Inflammatory macrophage treated with lipopolysaccharide for 1 hour (primary cell): Measurements from ENCODE around the gene MMP19.
A peak's percentile ranks its signal among the peaks of the same experiment; 100 is the strongest.
"Not testable (repeated sequence)": the region's sequence is repeated elsewhere in the genome, so short reads cannot be mapped to it uniquely, and the experiment has no call there.

Source experiments
- DNase-seq, 2 donors: peaks; one replicate each; pipeline ENCODE4 v3.0.0-alpha.2; 2020 to 2022

The MMP19 gene

DNA sequence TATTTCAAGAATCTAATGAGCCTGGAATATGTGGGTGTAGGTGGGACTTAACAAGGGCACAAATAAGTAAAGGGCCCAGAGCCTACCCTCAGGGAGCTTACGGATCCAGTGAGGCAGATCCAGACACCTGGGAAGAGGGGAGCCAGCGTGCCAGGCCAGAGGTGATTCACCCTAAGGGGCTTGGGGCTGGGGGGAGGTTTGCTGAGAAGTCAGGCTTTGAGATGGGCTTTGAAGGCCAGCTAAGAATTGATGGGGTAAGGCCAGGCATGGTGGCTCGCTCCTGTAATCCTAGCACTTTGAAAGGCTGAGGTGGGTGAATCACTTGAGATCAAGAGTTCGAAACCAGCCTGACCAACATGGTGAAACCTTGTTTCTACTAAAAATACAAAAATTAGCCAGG, 695 bp upstream of the MMP19 start:
- no peak for DNase-seq

DNA sequence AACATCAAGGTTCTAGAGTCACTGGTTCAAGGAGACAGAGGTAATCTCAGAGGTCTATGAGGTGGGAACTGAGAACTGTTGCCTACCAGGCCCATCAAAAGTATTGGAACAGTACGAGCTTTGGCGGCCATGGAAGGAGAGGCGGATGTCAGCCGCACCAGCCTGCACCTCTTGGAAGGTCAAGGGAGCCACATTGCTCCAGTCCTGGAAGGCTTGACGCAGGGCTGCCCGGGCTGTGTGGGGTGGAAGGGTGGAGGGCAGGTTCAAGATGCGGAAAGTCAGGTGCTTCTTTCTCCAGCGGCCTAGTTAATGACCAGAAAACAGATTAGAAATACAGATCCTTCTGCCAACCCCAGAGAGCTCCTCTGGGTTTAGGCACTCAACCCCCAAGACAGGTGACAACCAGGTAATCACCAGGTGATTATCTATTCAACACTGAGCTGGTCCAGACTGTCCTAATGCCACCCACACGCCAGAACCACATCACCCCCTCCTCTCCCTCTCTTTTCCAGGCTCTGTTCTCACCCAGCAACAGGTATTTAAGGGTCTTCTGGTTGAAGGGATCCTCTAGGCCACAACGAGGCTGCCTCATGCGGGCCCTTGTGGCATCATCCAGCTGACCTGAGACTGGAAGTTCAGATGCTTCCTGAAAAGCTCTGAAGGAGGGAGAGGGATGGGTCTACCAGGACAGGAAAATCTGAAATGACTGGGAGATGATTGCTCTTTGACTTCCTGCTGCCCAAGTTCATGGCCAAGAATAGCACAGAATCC, 2.0 kb downstream of the MMP19 start:
- DNase-seq, result no peak

DNA sequence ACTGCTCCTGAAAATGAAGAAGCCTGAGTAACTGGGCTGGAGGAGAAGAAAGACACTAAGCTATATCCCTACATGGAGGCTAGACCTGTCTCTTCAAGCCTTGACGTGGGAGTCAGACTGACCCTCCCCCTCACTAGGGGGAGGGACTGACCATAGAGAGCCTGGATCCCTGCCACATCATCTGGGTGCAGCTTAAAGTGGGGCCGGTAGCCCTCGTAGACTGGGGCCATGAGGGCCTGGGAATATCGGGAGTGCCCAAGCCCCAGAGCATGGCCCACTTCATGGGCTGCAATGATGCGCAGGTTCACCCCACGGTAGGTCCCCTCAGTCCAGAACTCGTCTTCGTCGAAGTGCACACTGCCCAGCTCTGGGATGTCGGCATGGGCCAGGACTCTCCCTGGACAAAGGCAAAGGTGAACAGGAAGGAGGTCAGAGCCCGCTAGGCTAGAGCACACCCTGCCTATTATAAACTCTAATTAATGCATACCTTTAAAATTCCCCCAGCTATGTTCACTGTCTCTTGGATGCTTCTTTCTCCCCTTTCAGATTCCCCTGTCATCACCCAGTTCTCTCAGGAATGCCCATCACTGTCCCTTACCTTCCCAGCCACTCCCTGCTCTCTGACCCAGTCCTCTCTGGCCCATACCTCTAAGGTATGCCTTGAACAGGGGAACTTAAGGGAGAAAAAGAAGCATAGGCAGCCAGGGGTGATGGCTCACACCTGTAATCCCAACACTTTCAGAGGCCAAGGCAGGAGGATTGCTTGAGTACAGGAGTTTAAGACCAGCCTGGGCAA, 3.2 kb downstream of the MMP19 start:
- DNase-seq, result no peak

DNA sequence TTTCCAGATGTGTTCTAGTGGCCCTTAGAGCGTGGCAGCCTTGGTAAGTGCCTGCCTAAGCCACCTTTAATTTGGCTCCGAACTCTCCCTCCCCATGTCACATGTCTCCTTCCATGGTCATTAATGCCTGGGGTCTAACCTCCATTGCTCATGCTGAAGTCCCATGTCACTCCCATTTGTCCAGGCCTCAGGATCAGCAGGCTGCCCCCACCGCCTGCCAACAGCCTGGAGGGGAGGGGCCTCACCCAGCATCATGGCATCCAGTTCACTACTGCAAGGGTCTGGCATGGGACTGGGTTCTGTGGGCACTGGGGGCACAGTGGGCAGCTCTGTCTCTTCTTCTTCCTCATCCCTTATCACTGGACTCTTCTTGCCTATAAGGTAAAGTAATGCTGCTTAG, 4.4 kb downstream of the MMP19 start:
- no peak for DNase-seq

DNA sequence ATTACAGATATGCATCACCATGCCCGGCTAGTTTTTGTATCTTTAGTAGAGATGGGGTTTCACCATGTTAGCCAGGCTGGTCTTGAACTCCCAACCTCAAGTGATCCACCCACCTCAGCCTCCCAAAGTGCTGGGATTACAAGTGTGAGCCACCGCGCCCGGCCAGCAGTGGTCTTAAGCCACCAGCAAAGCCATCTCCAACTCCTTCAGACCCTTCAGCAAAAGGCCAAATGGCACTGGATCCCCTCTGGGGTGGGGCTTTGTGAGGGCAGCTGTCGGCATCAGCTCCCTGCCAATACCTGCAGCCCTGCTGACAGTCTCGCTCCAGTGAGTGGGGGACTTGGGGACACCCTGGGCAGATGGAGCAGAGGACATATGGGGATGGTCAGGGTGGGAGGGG, 8.3 kb downstream of the MMP19 start:
- DNase-seq, result not testable (repeated sequence)

DNA sequence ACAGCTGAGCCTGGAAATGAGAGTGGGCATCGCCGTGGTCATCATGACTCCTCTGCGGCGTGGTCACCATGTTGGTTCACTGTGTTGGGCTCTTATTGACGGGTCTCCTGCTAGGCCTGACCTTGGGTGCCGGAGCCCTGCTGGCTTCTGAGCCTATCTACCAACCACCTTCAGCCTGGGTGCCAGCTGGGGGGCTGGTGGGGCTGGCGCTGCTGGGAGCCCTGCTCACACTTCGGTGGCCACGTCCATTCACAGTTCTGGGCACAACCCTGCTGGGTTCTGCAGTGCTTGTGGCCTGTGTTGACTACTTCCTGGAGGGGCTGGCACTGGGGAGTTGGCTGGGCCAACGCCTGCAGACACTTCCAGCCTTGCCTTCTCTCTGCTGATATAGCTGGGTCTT, 9.7 kb downstream of the MMP19 start:
- no peak for DNase-seq

DNA sequence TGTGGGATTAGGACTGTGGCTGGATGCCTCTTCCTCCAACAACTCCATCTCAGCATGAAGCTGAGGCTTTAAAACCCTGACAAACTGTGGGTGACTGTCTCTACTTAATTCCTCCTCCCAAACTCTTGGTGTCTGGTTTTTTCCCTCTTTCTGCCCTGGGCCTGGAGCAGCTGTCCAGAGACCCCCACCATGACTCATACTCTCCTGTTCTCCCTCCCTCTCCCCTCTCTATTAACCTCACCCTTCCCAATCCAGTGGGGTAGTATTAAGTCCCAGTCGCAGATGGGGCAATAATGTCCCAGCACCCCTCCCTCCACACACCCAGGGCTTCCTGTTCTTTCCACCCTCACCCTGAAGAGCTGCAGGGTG, 11.3 kb downstream of the MMP19 start:
- DNase-seq, result no peak

DNA sequence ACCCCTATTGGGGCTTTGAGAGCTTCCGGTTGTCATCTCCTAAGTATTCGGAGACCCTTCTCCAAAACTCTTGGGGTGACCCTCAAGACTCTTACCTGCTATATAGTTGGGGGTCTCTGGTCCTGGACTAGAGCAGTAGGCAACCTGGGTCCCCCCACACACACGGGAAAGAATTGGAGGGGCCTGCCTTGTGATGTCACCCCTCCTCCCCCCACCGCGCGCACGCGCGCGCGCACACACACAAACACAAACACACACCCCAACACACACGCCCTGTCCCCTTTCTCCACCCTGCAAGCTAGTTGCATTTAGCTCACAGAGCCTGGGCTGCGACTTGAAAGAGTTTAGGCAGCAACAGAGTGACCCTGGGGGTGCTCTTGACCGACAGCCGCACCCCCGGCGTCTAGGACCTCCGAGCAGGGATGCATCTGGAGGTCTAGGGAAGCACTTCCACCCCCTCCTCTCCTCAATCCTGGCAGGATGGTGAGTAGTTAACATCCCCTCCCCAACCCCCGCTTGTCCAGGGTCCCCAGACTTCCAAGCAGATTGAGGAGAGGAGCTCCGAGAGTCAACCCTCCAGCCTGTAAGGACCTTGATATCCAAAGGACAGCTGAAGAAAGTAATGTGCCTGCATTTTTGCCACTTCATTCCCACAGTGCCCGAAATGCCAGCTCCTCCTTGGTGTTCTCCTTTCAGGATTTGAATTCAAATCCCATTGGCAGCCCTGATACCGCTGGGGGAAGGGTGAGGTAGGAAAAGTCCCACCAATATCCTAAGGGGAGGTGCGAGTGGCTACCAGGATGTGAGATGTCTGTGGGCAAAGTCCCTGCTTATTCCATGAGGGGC, 11.9 kb downstream of the MMP19 start:
- peak in 1 of 2 donors; percentile 36 for DNase-seq

DNA sequence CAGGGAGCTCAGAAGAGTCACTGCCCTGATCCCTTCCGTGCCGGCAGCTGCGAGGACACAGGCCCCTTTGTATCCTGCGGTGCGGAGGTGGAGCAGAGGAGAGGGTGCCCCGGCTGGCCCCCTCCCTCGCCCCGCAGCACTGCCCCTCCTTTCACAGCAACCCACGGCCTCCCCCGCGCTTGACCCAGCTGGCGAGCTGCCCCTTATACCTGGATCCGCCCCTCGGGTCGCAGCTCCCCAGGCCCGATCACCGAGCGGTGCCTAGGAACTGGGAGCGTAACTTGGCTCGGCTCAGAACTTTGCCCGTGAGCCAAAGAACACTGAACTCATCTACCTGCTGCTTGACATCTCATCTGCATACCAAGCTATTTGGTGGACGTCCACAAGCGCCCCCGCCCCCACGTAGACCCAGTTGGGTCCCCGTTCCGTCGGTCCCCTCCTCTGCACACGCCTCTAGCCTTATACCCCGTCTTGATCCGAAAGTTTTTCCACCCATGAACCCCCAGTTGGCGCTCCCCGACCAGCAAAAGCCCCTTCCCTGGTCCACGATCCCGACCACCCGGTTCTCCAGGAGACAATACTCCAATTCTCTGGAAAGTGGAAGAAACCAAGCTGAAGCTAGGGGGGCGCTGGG, 12.7 kb downstream of the MMP19 start:
- DNase-seq, result no peak

DNA sequence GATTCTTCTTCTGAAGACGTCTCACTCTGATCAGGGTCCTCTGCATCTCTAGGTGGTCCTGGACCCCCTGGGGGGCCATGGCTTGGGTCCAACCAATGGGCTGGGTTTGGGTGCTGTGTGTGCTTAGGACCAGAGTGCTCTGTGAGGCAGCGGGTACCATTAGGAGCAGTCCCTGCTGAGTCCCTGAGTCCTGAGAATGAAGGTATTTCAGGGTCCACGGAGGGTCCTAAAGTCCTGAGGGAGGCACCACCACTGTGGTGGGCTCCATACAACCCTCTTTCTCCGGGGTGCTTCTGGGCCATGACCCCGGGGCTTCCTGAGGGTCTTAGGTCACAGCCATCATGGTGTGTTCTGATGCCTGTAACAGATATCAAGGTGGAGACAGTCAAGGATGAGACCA, 14.4 kb downstream of the MMP19 start:
- no peak for DNase-seq

DNA sequence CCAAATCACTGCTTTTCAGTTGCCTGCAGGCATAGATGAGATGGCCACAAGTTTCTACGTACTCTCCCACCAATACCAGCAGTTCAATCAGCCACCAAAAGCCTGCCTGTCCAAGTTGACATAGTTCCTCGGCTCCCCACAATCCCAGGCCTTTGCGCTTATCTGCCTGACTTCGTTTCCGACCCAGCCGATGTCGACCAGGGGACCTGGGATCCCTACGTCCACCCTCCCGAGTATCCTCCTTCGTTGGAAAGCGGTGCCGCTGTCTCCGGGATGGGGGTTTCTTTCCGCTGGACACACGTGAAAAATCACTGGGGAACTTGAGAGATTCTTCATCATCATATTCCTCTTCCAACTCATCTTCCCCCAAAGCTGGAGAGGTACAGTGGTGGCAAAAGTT, 14.9 kb downstream of the MMP19 start:
- DNase-seq, result no peak

DNA sequence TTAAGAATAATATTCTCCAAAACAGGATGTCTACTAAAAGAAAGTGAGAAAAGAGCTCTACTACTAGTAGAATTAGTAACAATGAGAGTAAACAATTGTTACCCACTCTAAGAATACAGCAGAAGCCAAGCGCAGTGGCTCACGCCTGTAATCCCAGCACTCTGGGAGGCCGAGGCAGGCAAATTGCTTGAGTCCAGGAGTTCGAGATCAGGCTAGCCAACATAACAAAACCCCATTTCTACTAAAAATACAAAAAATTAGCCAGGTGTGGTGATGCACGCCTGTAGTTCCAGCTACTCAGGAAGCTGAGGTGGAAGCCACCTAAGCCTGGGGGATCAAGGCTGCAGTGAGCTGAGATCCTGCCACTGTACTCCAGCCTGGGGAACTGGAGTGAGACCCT, 18.0 kb downstream of the MMP19 start:
- no peak for DNase-seq

DNA sequence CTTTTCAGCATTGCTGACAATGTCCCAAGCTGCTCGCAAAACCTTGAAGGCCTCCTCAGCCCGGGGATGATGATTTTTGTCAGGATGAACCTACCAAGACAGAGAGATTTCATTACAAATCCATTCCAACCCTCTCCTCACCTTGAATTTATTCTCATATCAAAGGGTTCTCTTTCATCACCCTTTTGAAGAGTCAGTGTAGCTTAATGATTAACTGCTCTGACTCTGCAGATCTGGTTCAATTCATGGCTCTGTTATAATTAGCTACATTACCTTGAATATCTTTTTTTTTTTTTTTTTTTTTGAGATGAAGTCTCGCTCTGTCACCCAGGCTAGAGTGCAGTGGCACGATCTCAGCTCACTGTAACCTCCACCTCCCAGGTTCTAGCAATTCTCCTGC, 19.3 kb downstream of the MMP19 start:
- no peak for DNase-seq

DNA sequence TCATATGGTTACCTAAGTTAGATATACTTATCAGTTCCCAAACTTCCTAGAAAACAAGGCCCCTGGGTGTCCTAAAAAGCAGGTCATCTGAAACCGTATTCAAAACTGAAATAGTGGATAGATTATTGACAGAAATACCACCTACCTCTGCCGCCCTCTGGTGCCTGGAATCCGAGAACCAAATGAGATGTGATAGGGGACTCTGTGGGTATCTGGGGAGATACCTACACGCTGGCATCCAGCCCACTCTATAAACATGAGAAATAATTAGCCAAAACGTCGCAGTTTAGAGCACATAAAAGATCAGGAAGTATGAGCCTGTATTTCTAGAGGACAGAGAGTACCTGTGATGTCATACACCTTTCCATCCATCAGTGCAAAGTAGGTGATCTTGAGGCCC, 20.5 kb downstream of the MMP19 start:
- no peak for DNase-seq

DNA sequence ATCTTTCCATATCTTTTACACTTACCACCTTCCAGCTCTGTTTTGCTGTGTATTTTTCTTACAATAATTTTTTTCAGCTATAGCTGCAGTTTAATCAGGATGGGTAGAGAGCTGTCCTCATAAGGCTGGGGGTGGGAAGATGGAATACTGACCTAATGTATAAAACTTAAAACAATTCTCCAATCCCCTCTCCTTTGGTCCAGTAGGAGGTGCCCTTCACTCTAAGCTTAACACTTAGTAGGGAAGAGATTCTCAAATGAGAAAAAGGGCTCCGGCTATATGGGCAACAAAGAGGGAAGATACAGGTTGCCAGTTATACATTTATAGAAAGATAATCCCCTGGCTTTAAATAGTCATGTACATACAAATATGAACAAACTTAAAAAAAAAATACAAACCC, 22.1 kb downstream of the MMP19 start:
- DNase-seq, result peak in 1 of 2 donors; percentile 37

DNA sequence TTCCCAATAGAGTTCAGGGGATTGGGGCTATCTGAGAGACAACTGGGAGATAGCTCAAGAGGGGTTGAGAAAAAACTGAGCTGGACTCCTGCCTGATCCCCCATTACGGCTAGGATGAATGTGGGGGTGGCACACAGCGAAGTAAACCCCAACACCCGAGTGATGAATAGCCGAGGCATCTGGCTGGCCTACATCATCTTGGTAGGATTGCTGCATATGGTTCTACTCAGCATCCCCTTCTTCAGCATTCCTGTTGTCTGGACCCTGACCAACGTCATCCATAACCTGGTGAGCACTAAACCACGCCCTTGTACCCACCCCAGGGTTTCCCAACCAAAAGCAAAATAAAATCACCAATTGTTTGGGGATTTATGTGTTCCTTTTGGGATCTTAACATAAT, 23.9 kb downstream of the MMP19 start:
- no peak for DNase-seq

DNA sequence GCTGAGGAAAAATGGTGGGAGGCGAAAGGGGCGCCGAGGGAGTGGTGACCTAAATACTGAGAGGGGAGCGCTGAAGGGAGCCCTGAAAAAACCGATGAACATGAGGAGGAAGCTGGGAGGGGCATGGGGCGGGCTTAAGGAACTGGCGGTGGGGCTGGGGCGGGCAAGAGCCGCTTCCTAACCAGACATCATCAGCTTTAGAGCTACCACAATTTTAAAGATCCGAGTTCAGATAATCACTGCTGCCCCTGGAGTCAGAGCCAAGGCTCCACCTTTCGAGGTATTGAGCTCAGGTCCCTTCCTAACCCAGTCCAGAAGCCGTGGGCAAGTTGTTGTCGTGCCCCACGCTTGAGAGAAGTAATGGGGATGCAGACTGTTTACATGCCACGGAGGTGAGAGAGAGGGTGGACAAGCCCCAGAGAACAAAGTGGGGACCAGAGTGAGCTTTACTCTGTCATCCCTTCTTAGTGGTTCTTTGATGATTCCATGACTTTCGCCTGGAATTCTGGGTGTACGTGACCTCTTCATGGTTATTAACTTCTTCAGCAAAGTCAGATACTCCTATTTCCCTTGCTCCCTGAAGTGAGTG, 24.5 kb downstream of the MMP19 start:
- no peak for DNase-seq

DNA sequence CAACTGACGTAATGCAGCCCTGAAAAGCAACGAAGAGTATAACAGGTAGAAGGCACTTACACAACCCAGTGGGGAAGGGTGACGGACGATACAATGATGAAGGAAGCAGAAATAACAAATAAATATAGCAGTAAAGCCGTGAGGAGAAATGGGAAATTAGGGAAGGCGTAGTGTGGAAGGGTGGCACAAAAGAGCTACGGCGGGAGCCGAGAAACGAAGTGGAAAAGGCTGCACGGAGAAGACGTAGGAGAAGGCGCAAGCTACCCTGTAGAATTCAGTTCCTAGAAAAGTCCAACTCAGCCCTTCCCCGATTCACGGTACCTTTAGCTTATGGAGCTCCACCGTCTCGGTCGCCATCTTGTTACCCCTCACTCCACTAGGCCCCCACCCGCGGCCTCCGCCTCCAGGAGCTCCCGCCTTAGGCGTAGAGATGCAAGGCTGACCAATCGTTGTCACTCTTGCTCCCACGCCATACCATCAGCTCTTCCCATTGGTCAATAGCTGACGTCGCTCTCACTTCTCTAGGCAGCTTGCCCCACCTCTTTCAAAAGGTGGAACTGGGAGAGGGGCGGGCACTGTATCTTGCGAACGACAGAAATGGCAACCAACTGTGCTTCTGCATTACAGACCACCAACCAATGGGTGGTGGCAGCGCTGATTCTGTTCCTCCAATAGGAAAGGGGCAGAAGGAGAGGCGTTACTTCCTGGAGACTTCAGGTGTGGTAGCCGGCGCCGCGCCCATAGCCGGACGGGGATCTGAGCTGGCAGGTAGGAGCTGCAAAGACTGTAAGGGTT, 25.2 kb downstream of the MMP19 start, which contains the start of the genes ORMDL2 and SARNP:
Gene ORMDL2, plus strand, starts transcription at position 697 of the 795 bp plus-strand sequence. CDS start 959 bp downstream, outside the sequence.
Gene SARNP, minus strand, starts transcription at position 380 of the 795 bp plus-strand sequence. Its CDS starts 23 bp downstream, at position 357.
- peak; percentile 99 to 100 for DNase-seq

DNA sequence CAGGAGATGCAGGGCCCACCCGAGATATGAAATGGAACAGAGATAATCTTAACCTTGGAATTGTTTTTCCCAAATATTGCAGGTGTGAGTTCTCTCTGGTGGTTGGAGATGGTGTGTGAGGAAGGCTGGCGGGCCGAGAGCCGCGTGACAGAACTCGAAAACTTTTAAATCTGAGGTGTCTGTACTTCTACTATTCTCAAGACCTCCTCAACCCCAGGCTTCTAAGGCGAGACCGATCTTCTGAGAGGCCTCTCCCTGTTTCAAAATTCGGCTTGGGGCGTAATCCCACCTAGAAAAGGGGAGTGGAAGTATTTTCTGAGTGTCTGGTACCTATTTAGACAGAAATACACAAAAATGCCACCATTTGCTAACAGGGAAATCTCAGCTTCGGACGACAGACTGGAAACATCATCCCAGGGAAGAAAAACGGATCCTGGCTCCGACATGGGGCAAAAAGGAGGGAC, 25.8 kb downstream of the MMP19 start:
- DNase-seq, result peak in 1 of 2 donors; percentile 41

DNA sequence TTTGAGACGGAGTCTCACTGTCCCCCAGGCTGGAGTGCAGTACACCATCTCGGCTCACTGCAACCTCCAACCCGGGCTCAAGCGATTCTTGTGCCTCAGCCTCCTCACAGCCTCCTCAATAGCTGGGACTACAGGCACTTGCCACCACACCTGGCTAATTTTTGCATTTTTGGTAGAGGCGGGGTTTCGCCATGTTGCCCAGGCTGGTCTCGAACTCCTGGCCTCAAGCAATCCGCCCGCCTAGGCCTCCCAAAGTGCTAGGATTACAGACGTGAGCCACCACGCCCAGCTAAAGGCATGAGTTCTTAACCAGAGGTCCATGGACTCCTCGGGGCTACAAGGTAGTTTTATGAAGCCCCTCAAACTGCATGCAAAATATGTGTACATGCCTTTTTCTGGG, 27.3 kb downstream of the MMP19 start:
- no peak for DNase-seq

DNA sequence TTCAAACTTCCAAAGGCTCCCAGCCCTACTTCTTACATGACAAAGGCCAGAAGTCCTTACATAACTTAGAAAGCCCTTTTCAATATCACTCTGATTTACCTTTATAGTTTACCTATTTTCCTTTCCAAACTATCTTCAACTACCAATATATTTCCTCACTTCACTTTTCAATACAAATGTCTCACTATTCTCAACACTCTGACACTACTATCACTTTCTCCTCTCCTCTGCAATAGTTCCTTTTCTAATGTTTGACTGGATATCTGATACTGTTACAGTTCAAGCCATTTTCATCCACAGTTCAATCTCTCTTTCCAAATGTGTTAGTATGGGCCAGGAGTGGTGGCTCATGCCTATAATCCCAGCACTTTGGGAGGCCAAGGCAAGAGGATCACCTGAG, 28.5 kb downstream of the MMP19 start:
- no peak for DNase-seq
